AG08395 (cell line): ENCODE results near the gene MXRA8.
"Not testable (repeated sequence)": the region's sequence is repeated elsewhere in the genome, so short reads cannot be mapped to it uniquely, and the experiment has no call there.

Experiments
- DNase-seq: peaks from one replicate; pipeline ENCODE4 v3.0.0; 2012; ENCODE audit warnings: mixed read lengths, low spot score

The MXRA8 gene

DNA sequence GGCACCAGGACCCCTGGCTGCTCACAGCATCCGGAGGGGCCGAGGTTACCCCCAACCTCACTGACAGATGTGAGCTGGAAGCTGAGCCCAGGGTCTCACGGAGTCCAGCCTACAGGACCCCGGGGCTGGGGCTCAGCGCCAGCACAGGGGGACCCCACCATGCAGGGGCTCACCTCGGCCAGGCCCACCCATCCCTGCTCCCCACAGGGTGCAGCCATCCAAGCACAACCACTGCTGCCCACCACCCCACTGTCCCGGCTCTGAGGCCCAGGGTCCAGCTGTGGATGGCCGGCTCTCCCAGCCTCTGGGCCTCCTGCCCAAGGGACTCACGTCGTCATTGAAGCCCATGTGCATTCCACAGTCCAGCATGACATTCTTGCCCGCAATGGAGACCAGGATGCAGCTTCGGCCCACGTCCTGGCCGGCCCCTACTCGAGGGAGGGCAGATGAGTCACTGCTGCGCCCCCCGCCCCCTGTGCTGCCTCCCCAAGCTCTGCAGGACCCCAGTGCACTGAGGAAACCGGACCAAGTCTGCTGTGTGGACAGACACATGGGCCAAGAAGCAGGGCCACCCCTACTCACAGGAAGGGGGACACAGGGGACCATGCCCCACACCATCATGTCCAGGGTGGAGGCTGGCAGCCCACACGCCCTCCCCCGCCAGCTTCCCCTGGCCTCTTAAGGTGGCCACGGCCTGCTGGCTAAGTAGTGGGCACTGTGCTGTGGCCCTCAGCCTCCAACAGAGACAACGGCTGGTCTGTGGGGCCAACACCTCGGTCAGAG is 37.5 kb downstream of the MXRA8 start:
- no peak for DNase-seq

DNA sequence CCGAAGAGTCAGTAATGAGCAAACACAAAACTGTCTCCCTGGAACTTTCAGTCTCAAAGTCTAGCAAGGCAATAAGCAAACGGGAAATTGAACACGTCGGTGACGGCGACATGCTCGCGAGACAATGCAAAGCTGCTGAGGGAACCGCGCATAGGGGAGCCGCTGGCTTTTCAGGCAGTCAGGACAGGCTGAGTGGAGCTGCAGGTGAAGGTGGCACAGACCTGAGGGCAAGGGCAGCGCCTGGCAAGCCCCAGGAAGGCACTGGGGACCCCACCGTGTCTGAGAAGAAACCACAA is 38.8 kb downstream of the MXRA8 start:
- no peak for DNase-seq

DNA sequence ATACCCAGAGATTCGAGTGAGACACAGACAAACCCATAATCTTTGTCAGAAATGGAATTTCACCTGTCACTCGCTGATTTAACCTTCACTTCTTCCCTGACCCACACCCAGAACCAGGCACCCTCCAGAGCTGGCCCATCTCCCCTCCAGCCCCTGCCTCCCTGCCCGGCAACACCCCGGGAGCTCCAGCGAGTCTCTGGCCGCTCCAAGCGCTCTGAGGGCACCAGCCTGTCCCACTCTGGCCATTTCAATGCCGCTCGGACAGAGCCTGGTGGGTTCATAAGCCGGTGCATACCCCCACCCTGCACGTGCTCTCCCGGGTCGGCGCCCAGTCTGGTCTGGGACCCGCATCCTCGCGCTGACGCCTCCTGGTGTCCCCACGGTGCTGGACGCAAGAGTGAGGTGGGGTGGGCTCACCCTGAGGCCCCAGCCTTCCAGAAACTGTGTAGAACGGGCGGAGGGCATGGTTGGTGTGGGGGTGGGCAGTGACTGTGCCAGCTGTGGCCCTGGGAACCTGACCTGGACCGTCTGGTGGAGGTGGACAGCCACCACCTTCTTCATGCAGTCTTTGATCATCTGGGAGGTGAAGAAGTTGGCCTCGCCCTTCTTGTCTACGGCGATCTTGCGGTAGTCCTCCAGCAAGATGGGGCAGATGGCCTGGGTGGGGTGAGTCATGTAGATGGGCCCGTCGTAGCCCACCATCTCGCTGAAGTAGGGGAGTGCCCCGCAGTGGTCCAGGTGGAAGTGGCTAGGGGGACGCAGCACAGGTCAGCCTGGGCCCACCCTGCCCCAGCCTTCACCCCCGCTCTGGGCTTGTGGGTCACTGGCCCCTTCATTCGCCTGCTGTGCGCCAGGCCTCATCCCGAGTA is 39.3 kb downstream of the MXRA8 start:
- DNase-seq, result no peak

DNA sequence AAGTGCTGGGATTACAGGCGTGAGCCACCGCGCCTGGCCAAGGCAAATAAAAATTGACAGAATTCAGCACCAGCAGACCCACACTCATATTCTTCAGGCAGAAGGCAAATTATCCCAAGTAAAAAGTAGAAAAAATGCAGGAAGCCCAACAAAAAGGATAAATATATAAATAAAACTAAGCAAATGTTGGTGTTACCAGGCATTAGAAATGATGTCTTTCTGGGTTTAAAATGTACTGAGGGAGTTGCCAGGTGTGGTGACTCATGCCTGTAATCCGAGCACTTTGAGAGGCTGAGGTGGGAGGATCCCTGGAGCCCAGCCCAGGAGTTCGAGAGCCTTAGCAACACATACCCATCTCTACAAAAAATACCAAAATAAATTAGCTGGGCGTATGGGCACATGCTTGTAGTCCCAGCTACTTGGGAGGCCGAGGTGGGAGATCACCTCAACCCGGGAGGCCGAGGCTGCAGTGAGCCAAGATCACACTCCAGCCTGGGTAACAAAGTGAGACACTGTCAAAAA is 40.2 kb downstream of the MXRA8 start:
- peak; percentile 75 for DNase-seq

DNA sequence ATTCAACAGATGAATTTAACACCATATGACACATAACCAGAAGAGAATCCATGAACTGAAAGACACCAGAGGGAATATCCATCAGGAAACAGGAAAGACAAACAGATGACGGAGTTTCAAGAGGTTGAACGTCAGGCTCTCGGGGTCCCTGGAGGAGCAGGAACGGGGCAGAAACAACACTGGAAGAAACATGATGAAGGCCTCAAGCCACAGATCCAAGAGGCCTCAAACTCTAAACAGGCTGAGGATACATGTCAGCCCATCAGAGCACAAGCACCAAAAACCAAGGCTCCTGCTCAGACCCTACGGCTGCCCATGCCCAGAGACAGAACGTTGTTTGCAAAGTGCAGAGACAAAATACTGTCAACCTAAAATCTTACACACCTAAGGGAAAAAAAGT is 40.9 kb downstream of the MXRA8 start:
- DNase-seq, result no peak

DNA sequence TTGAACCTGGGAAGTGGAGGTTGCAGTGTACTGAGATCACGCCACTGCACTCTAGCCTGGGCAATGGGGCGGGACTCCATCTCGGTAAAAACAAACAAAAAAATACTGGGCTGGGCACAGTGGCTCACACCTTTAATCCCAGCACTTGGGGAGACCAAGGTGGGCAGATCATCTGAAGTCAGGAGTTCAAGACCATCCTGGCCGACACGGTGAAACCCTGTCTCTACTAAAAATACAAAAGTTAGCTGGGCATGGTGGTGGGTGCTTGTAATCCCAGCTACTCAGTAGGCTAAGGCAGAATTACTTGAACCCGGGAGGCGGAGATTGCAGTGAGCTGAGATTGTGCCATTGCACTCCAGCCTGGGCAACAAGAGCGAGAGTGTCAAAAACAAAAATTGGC is 42.2 kb downstream of the MXRA8 start:
- DNase-seq, result not testable (repeated sequence)

DNA sequence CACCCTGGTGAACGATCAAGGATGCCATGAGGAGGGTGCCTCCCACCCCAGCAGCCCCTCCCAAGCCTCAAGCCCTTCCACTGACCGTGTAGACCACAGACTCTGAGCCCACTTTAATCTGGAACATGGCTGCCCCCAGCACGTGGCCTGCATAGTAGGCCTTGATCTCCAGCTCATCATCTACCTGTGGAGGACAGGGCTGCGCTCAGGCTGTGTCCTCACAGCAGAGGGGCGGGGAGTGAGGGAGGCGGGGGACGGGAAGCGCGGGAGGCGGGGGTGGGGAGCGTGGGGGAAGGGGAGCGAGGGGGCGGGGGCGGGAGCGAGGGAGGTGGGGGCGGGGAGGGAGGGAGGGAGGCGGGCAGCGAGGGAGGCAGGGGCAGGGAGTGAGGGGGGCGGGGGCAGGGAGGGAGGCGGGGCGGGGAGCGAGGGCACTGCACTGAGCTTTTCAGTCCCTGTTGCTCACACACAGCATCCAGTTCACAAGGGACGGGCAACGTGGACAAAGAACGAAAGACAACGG is 42.9 kb downstream of the MXRA8 start:
- DNase-seq, result no peak

DNA sequence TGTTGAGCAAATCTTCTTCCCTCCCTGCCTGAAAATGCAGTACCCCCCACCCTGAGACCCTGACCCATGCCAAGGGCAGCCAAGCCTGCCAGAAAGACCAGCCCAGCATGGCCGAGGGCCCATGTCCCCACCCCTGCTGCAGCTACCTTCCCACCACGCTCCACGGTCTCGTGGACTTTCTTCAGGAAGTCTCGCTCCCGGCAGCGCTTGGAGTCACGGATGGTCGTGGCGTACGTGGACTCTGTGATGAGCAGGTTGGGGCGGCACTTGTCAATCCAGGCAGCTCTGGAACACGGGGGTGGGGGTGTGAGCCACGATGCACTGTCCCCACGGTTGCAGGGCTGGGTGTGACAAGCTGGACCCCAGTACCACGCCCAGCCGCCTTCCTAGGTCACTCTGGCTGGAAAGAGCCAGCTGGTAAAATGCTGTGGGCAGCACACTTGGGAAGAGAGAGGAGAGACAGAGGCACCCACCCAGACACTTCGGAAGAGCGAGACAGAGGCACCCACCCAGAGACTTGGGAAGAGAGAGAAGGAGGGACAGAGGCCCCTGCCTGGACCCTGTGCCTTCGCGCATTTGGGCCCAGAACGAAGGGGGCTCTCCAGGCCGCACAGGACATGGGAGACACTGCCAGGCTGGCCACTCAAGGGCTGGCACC is 43.5 kb downstream of the MXRA8 start:
- DNase-seq, result no peak

DNA sequence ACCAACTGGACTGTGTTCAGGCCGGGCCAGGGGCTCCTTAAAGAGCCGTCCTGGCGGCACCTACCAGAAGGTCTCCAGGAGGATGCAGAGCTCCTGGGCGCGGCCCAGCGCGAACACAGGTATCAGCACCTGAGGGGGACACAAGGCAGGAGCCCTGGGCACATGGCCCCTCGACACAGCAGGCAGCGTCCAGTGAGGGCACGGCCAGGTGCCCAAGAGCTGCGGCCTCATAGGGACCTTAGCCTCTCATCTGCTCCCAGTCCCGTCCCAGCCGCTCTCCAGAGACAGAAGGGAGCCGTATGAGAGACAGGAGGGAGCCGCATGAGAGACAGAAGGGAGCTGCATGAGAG is 44.1 kb downstream of the MXRA8 start:
- no peak for DNase-seq

DNA sequence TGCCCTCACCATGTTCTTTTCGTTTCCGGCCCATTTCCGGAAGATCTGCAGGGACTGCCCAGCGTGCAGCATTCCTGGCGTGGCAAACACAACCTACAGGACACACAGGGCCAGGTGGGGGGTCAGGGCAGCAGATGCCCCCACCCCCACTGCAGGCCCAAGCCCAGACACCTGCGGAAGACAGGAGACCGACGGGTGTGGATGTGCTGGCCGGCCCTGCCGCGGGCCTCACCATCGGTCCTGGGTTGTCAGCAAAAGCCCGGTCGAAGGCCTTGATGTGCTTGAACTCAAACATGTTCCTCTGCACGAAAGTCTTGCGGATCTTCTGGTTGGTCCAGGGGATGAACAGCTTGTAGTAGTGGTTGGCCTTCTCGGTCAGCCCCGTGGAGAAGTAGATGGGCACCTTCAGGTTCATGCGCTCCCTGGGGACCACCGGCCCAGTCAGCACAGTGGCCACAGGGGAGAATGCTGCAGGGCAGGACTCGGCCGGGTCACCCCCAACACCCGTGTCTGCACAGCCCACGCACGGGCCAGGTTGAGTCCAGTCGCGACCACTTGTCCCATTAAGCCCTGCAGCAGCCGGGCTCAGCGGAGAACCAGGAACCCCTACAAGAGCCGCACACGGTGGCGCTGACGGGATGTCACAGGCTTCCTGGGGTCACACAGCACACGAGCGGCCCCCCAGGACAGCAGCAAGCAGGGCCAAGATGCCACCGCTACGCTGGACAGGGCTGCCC is 44.7 kb downstream of the MXRA8 start:
- DNase-seq, result no peak

DNA sequence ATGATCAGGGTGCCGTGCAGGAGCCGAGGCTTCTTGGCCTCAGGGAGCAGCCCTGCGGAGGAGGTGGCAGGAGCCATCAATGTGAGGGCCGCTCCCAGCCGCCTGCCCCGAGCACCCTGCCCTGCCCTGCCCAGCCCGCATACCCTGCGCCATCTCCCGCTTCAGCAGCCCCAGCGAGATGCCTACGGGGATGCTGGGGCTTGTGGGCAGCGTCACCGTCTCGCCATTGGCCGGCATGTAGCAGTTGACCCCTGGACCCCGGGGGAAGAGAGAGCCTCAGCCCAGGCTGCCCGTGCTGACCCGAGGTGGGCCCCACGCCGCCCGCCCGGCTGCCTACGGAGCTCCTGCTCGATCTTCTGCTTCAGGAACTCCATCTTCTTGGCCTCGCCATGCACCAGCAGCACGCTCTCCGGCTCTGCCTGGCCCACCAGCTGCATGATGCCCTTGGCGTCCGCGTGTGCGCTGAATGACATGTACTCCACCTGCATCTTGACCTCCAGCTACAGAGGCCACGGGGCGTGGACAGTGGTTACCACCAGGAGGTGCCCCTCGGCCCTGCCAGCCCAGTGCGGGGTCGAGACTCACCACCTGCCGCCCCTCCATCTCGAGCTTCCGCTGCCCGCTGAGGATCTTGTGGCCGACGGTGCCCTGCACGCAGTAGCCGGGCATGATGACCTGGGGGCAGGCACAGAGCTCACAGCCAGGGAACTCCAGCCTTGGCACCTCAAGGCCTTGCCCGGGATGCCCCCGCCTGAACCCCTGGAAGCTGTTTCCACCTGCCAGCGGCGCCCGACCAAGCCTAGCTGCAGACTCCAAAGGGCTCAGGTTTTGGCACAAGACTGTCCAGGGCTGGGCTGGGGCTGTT is 45.7 kb downstream of the MXRA8 start:
- DNase-seq, result no peak

DNA sequence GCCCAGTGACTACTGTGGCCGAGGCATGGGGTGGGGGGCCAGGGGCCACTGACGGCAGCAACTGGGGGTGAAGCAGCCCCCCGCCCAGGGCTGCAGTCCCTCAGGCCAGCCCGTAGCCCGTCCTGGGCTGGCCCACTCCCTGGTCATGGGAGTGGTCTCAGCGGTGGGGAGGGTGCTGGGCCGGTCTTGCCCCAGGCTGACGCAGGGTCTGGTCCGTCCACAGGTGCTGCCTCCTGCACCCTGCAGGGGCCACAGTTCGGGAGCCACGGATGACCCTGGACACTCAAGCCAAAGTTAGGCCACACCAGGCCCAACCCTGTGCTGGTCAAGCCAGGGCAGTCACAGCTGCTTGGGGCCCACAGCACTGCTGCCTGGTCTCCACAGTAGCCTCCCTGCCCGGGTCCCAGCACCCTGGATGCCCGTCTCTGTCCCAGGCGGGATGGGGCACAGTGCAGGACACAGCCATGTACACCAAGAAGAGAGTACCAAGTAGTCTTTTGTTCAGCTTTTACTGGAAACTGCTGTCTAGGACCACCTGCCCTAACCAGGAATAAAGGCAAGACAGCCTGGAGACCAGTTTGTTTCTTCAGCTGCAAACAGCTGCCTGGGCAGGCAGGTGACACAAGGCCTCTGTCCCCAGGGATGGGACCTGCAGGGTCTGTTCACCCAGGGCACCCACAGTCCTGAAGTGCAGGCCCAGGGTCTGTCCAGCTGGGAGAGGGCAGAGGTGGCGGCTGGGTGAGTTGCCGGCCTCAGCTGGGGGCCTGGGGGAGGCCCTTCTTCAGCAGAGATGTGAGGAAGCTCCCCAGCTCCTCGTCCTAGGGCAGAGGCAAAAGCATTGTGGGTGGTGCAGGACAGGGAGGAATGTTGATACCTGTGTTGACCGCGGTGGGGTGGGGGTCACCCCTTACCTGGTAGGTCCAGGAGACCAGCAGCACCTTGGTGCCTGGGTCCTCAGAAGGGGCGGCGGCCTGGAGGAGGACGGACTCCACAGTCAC is 46.9 kb downstream of the MXRA8 start:
- no peak for DNase-seq

DNA sequence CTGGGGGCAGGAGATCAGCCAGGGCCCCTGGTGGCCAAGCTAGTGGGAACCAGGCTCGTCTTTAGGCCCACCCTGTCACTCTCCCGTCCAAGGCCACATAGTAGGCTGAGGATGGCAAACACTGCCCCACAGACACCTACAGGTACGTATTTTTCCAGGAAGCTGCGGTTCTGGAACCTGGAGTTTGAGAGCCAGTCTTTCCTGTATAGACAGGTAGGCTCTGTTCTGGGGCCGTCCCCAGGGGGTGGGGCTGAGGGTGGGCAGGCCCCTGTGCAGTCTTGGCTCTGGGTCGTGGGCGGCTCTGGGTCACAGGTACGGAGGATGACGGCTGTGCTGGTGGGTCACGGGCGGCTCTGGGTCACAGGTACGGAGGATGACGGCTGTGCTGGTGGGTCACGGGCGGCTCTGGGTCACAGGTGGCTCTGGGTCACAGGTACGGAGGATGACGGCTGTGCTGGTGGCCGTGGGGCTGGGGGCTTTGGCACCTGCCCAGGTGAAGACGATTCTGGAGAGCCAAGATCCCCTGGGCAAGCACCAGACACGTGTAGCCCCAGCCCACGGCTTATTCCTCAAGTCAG is 47.8 kb downstream of the MXRA8 start:
- DNase-seq, result no peak

DNA sequence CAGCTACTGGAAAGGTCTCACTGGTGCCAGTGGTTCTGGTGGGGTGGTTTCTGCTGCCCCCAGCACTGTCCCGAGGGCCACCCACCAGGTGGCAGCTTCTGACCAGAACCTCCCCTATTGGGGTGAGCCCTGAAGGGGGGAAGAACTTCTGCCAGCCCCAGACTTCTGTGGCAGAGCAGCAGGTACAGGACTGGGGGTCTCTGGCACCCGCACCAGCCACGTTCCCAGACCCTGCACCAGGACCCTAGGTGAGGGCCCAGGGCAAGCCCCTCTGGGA is 48.3 kb downstream of the MXRA8 start:
- no peak for DNase-seq

DNA sequence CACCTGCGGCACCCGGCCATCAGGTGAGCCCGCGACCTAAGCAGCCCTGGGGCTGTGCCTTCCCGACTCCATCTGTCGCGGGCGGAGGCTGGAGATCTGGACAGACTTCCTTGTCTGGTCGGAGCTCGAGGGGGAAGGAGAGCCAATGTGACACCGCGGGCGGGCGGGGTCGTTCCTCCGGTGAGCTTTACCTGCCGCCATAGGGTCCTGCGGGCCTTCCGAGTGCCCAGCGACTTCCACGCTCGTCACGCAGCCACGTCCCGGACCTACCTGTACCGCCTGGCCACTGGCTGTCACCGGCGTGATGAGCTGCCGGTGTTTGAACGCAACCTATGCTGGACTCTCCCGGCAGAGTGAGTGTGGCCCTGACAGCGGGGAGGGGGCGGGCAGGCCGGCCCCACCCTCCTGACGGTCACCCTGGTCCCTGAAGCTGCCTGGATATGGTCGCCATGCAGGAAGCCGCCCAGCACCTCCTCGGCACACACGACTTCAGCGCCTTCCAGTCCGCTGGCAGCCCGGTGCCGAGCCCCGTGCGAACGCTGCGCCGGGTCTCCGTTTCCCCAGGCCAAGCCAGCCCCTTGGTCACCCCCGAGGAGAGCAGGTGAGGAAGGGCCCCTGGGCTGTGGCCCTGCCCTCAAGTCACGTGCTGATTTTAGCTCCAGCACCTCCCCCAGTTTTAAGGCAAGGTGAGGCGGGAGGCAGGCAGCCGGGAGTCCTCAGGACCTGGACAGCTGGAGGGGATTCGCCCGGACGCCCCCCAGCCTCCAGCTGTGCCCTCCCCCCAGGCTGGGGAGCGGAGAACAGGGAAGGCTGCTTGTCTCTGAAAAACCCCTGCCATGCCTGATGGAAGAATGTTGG is 48.9 kb downstream of the MXRA8 start:
- no peak for DNase-seq

DNA sequence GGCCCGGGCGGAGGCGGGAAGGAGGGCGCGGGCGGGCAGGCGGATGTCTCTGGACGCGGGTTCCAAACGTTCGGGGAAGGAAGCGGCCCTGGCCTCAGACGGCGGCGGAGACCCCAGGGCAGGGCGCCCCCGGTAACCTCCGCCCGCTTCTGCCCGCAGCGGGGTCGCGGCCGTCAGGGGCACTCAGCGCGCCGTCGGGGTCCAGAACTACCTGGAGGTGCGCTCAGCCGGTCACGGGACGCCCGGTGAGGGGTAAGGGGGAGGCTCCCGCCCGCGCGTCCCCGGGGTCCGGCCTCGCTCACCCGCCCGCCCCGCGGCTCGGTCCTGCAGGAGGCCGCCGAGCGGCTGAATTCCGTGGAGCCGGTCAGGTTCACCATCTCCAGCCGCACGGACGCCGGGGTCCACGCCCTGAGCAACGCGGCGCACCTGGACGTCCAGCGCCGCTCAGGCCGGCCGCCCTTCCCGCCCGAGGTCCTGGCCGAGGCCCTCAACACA is 49.6 kb downstream of the MXRA8 start:
- DNase-seq, result no peak

DNA sequence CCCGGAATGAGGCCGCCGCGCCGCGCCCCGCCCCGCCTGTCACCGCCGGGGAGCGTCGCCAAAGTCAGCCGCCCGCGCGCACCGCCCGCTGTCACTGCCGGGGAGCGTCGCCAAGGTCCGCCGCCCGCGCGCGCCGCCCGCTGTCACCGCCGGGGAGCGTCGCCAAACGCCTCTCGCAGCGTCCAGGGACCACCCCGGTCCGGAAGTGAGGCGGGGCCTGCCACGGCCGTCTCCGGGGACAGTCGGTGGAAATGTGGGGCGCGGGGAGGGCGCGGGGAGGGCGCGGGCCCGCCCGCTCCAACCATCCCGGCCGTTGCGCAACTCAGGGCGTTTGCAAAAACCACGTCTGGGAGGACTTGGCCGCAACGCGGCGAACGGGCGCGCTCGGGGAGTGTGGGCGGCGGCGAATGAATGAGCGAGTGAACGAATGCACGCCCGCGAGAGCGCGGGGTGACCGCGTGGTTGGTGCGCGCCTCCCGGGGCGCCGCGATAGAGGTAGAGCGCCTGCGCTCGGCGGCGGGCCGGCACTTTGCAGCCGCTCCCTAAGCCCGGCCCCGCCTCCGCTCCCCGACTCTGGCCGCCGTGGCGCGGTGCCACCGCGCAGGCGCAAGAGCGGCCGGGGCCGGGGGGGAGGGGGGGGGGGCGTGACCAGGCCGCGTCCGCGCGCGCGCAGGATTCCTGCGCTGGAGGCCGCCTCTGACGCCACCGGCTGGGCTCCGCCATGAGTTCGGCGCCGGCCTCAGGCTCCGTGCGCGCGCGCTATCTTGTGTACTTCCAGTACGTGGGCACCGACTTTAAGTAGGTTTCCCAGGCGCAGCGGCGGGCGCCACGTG is 50.2 kb downstream of the MXRA8 start, which contains the start of the genes ACAP3 and PUSL1:
ACAP3 (minus strand) TSS at position 8 of the 833 bp plus-strand sequence. CDS start 115 bp downstream, outside the sequence.
PUSL1 (plus strand) TSS at position 675 of the 833 bp plus-strand sequence; CDS start at position 722, 47 bp downstream.
- peak; percentile 99 for DNase-seq
